ENCODE data around the gene TRDN.

DNA sequence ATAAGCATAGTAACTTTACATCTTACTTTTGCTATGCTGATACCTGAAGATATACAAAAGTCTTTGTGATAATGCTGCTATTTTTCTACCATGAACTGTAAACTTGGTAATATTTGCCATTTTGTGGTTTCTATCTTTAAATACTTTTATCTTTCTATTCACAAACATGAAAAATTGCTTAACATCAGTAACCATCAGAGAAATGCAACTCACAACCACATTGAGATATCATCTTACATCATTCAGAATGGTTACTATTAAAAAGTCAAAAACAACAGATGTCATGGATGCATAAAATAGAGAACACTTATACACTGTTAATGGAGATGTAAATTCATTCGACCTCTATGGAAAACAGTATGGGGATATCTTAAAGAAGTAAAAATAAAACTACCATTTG is 112.0 kb downstream of the TRDN start:
- TF ChIP-seq, protein P1, sequence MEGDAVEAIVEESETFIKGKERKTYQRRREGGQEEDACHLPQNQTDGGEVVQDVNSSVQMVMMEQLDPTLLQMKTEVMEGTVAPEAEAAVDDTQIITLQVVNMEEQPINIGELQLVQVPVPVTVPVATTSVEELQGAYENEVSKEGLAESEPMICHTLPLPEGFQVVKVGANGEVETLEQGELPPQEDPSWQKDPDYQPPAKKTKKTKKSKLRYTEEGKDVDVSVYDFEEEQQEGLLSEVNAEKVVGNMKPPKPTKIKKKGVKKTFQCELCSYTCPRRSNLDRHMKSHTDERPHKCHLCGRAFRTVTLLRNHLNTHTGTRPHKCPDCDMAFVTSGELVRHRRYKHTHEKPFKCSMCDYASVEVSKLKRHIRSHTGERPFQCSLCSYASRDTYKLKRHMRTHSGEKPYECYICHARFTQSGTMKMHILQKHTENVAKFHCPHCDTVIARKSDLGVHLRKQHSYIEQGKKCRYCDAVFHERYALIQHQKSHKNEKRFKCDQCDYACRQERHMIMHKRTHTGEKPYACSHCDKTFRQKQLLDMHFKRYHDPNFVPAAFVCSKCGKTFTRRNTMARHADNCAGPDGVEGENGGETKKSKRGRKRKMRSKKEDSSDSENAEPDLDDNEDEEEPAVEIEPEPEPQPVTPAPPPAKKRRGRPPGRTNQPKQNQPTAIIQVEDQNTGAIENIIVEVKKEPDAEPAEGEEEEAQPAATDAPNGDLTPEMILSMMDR (IDR thresholded peaks at IDR 0.05): no peak
- no peak for TF ChIP-seq POLR2A (IDR thresholded peaks at IDR 0.05)

Data from body of pancreas (tissue), 4 donors.